GM21723 (cell line): ENCODE results near the gene DLG5.

Source experiments
- ATAC-seq: cut with Tn5 transposase; IDR thresholded peaks from one replicate; pipeline ENCODE4 v1.9.1; 2021; ENCODE audit warnings: mild to moderate bottlenecking, moderate library complexity; ENCODE audit not compliant: unreplicated experiment

DLG5 gene

GRCh38 chr10:77892021-77892739 is 34.4 kb downstream of the DLG5 start:
- ATAC-seq, result no peak

GRCh38 chr10:77890097-77890496 is 36.5 kb downstream of the DLG5 start:
- ATAC-seq, result no peak

GRCh38 chr10:77889277-77889903 is 37.2 kb downstream of the DLG5 start:
- no peak for ATAC-seq

- ATAC-seq, result no peak
Measured at GRCh38 chr10:77888356-77888703, 38.2 kb downstream of the DLG5 start.

GRCh38 chr10:77887631-77888355 is 38.8 kb downstream of the DLG5 start:
- no peak for ATAC-seq

DNA sequence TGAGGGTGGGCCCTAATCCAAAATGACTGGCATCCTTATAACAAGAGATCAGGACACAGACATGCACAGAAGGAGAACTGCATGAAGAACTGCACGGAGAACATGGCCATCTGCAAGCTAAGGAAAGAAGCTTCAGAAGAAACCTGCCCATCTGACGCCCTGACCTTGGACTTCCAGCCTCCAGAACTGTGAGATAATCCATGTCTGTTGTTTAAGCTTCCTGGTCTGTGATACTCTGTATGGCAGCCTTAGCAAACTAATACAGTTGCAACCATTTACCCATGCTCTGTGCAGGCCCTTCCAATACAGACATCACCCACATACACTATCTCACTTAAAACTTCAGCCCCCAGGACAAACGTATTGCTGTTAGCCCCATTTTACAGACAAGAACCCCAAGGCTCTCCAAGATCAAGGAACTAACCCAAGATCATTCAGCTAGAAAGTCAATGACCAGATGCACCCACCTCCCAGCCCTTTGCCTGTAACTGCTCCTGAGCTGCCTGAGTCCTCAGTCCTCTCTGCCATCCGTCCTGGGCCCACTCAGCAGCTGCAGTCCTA is 39.7 kb downstream of the DLG5 start:
- no peak for ATAC-seq

GRCh38 chr10:77884181-77884580 is 42.4 kb downstream of the DLG5 start:
- no peak for ATAC-seq

DNA sequence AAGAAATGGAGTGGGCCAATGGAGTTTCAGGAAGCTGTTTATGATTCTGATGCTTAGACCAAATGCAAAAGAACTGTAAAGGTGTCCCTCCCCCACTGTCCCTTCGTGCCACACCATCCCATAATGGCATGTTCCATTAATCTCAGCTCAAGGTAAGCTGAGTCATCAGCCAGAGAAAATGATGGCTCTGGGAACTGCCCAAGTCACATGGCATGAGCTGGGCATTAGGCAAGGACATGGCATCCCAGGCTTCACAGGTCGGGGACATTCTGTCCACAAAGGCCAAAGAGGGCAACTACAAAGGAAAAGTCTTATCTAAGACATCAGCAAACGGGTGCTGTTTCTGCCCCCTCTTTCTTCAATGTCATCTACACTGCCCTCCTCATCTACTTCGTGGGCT is 44.9 kb downstream of the DLG5 start:
- no peak for ATAC-seq

- no peak for ATAC-seq
Measured at GRCh38 chr10:77881222-77881621, 45.3 kb downstream of the DLG5 start.

- ATAC-seq, result no peak
Measured at GRCh38 chr10:77879710-77880109, 46.8 kb downstream of the DLG5 start.

- no peak for ATAC-seq
Measured at GRCh38 chr10:77879065-77879464, 47.5 kb downstream of the DLG5 start.

GRCh38 chr10:77877441-77878344 is 48.9 kb downstream of the DLG5 start:
- peak; percentile 59 for ATAC-seq

GRCh38 chr10:77875730-77876129 is 50.8 kb downstream of the DLG5 start:
- ATAC-seq, result no peak

- ATAC-seq, result no peak
Measured at GRCh38 chr10:77874872-77875271, 51.7 kb downstream of the DLG5 start.

DNA sequence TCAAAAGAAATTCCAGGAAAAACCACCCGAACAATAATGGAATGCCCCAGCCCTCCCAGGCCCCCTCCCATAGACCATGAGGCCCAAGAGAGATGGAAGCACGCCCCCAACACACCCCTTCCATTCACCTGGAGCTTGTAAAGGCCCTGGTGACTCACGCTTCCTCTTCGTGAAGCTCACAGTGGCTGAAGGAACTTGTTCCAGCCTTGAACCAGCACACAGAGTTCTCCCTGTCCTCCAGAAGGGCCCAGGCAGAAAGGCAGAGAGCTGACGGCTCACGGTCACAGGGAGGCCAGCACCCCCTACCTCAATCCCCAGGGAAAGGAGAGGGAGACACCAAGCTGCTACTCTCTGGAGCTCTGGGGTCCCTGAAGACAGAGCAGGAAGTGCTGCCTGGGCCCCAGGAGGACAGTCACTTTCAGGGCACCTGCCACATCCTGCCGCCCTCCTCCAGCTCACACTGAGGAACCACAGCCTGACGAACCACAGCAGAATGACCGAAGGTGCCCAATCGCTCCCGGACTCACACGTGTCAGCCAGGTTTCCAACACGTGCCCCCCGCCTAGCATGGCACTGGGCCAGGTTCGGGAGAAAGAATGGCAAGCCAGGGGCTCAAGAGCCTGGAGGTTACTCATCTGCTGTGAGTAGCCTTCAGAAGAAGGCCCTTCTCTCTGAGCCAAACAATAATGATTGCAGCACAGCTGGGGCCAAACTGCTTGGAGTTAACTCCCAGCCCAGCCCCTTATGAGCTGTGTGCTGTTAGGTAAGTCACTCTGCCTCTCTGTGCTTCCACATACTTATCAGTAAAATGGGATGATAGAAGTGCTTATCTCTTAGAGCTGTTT is 52.8 kb downstream of the DLG5 start:
- peak; percentile 87 for ATAC-seq

GRCh38 chr10:77872947-77873535 is 53.5 kb downstream of the DLG5 start:
- ATAC-seq, result no peak

DNA sequence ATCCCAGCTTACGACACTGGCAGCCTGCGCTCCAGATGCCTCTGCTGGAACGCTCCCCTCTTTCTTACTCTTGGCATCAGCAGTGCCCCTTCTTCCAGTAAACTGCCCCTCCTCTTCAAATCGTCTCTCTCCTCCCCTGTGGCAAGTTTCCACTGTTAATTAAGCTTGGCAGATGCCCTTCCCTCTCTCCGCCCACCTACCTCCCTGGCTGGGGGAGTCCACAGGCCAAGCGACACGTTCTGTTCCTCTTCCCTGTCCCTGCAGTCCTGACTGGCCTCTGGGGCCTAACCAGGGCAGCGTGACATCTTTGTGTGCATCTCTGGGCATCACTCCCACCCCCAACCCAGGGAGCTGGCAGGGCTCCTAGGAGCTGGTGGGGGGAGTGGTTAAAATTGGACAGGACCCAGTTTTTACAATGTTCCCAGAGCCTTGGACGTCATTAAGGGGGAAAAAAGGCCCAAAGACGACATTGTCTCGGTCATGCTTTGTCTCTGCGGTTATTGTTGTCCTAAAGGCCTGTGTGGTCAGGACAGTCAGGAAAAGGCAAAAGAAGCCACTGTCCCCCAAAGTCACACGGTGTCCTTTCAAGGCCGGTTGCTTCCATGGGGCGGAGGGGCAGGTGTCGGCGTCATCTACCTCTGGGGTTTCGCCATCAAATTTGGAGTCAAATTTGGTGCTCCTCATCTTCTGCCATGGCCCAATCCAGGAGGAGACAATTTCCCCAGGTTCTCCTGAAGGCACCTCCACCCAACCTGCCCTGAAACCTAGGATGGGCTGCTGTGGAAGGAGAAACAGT is 54.2 kb downstream of the DLG5 start:
- no peak for ATAC-seq

- ATAC-seq, result no peak
Measured at GRCh38 chr10:77869626-77870420, 56.7 kb downstream of the DLG5 start.
